ENCODE results near the gene MTARC2.

GRCh38 chr1:220747437-220748088 is 559 bp upstream of the MTARC2 start:
- TF ChIP-seq USF1 (CRISPR knock-in tag; IDR thresholded peaks at IDR 0.05): no peak
- TF ChIP-seq SMAD3 (CRISPR knock-in tag; IDR thresholded peaks at IDR 0.05; ENCODE audit: borderline replicate concordance): no peak
- TF ChIP-seq FOXK1 (CRISPR knock-in tag; IDR thresholded peaks at IDR 0.05): no peak
- TF ChIP-seq, protein P1, sequence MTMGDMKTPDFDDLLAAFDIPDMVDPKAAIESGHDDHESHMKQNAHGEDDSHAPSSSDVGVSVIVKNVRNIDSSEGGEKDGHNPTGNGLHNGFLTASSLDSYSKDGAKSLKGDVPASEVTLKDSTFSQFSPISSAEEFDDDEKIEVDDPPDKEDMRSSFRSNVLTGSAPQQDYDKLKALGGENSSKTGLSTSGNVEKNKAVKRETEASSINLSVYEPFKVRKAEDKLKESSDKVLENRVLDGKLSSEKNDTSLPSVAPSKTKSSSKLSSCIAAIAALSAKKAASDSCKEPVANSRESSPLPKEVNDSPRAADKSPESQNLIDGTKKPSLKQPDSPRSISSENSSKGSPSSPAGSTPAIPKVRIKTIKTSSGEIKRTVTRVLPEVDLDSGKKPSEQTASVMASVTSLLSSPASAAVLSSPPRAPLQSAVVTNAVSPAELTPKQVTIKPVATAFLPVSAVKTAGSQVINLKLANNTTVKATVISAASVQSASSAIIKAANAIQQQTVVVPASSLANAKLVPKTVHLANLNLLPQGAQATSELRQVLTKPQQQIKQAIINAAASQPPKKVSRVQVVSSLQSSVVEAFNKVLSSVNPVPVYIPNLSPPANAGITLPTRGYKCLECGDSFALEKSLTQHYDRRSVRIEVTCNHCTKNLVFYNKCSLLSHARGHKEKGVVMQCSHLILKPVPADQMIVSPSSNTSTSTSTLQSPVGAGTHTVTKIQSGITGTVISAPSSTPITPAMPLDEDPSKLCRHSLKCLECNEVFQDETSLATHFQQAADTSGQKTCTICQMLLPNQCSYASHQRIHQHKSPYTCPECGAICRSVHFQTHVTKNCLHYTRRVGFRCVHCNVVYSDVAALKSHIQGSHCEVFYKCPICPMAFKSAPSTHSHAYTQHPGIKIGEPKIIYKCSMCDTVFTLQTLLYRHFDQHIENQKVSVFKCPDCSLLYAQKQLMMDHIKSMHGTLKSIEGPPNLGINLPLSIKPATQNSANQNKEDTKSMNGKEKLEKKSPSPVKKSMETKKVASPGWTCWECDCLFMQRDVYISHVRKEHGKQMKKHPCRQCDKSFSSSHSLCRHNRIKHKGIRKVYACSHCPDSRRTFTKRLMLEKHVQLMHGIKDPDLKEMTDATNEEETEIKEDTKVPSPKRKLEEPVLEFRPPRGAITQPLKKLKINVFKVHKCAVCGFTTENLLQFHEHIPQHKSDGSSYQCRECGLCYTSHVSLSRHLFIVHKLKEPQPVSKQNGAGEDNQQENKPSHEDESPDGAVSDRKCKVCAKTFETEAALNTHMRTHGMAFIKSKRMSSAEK (CRISPR knock-in tag; IDR thresholded peaks at IDR 0.05; ENCODE audit: borderline replicate concordance): no peak
- no peak for TF ChIP-seq CTCF (IDR thresholded peaks at IDR 0.05)
- TF ChIP-seq TCF7 (CRISPR knock-in tag; IDR thresholded peaks at IDR 0.05; ENCODE audit: low read depth): no peak
- no peak for TF ChIP-seq MAX (CRISPR knock-in tag; IDR thresholded peaks at IDR 0.05)
